HG03460 (cell line): ENCODE measurements around the gene PNMA1.

Experiments
- ATAC-seq: cut with Tn5 transposase; IDR thresholded peaks from one replicate; pipeline ENCODE4 v1.9.1; 2021; ENCODE audit not compliant: unreplicated experiment

Gene PNMA1

GRCh38 chr14:73678698-73679097 is 35.5 kb downstream of the PNMA1 start:
- no peak for ATAC-seq

- ATAC-seq: no peak
These were observed 39.2 kb downstream of the PNMA1 start for GRCh38 chr14:73674986-73675385.

GRCh38 chr14:73667854-73668253 is 46.3 kb downstream of the PNMA1 start:
- ATAC-seq: no peak

GRCh38 chr14:73666583-73666982 is 47.6 kb downstream of the PNMA1 start:
- no peak for ATAC-seq

GRCh38 chr14:73665130-73665529 is 49.1 kb downstream of the PNMA1 start:
- no peak for ATAC-seq

- no peak for ATAC-seq
These were observed 50.5 kb downstream of the PNMA1 start for GRCh38 chr14:73663548-73664212.

- no peak for ATAC-seq
These were observed 51.7 kb downstream of the PNMA1 start for GRCh38 chr14:73662487-73662943.

- ATAC-seq: no peak
These were observed 52.3 kb downstream of the PNMA1 start for GRCh38 chr14:73661872-73662271.
